ENCODE data around the gene OVOL2. TPM values are rescaled to one million over a fixed set of nuclear protein-coding genes. Genes with fewer than 3 reads are reported as not detected.

The OVOL2 gene
- total and polyA plus RNA-seq, 2 experiments from 2014 or later, result not detected

DNA sequence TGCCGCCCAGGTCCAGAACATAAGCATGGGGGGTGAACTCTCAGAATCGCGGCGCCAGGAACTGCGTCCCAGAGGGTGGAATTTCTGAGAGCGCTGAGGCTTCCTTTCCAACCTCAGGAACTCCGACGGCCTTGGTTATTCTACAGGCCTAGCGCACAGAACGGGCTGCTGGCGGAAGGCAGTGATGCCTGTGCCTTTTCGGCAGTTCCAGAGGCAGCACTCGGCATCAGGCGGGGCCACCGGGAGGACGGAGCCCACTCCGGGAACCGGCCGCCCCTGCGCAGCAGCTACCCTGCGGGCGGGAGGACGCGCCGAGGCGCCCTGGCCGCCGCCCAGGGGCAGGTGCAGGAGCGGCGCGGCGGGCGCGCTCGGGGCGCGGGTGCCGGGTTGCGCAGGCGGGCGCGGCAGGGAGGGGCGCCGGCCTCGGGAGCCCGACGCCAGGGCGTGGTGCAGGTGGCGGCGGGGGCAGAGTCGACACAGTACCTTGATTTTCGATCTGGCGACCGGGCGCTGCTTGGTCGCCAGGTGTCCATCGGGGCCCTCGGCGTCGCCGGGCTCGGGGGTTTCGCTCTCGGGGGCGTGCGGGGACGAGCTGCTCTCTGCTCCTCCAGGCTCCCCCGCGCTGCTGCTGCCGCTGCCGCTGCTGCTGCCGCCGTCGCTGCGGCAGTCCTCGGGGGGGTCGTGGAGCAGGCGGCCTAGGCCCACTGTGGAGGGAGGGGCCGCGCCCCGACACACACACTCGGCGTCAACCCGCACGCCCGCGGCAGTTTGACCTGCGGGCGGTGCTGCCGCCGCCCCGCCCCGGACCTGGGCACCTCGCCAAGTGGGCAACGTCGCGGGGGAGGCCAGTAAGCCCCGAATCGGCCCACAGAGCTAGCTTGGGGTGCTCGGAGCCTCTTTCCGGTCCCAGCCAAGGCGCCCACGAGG lies 1.3 kb downstream of the OVOL2 start:
- in situ Hi-C loops (cut with MboI), result no loop called here
- Histone ChIP-seq H3K9ac (no peak overlapping the region), H3K4me2 (ENCODE audit: unreplicated experiment) (no peak overlapping the region), H4K20me1 (ENCODE audit: insufficient read depth) (no peaks in the 10 kb centered on the region), H3K79me2 (ENCODE audit: insufficient read depth) (no peaks in the 10 kb centered on the region), H3K27me3 (replicated peaks; ENCODE audit: insufficient read depth) (peaks cover 79% of the 10 kb centered on the region), H3F3A (ENCODE audit: insufficient read depth) (no peaks in the 10 kb centered on the region), H3K4me3 (no peak overlapping the region), H3K36me3 (ENCODE audit: low read depth) (no peaks in the 10 kb centered on the region), H3K9me3 (ENCODE audit: low read depth) (no peaks in the 10 kb centered on the region), H2AFZ (no peak overlapping the region), H3K27ac (no peak overlapping the region), H3K4me1 (ENCODE audit: insufficient read depth) (no peaks in the 10 kb centered on the region), H3K9me2 (ENCODE audit: insufficient read depth) (no peaks in the 10 kb centered on the region)
- 2% methylated on average over 41 to 62 of the region's 103 CpGs for WGBS, 2 experiments (ENCODE audit: low coverage in 1 of 2, low lambda C conversion rate in 2 of 2, missing lambda C conversion rate in 2 of 2)
- peak; percentile 25 for DNase-seq
- TF ChIP-seq EZH2phosphoT487 (IDR thresholded peaks at IDR 0.05; ENCODE audit: insufficient read depth, low read depth) (no peak), EZH2 (IDR thresholded peaks at IDR 0.05; ENCODE audit: insufficient read depth, poor library complexity, severe bottlenecking) (no peak)

DNA sequence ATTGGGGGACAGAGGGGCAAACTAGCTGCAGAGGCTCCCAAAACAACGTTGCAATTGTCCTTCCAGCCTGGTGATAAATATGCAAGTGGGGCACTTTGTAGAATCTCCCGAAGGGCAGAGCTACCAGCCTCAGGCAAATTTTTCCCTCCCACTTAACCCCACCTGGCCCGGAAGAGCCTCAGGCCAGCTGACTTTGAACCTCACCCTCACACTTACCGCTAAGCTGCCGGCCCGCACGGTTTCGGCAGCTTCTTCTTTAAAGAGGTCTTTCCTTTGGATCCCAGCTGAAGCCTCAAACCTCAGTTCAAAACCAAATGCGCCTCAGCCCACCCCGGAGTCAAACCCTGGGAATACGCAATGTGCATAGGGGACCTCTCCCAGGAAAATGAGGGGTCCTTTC lies 2.5 kb downstream of the OVOL2 start:
- 3% methylated on average over 11 of the region's 11 CpGs for WGBS, 2 experiments (ENCODE audit: low coverage in 1 of 2, low lambda C conversion rate in 2 of 2, missing lambda C conversion rate in 2 of 2)
- Histone ChIP-seq H3K4me1 (ENCODE audit: insufficient read depth) (no peaks in the 10 kb centered on the region), H3K4me3 (no peak overlapping the region), H3K9me3 (ENCODE audit: low read depth) (no peaks in the 10 kb centered on the region), H4K20me1 (ENCODE audit: insufficient read depth) (no peaks in the 10 kb centered on the region), H3K36me3 (ENCODE audit: low read depth) (no peaks in the 10 kb centered on the region), H3K27ac (no peak overlapping the region), H3K27me3 (replicated peaks; ENCODE audit: insufficient read depth) (peaks cover 79% of the 10 kb centered on the region), H3K9ac (no peak overlapping the region), H3K4me2 (ENCODE audit: unreplicated experiment) (no peak overlapping the region), H3K9me2 (ENCODE audit: insufficient read depth) (no peaks in the 10 kb centered on the region), H3K79me2 (ENCODE audit: insufficient read depth) (no peaks in the 10 kb centered on the region), H3F3A (ENCODE audit: insufficient read depth) (no peaks in the 10 kb centered on the region), H2AFZ (no peak overlapping the region)
- in situ Hi-C loops (cut with MboI), result no loop called here
- no peak for DNase-seq
- no peak for TF ChIP-seq EZH2phosphoT487 (IDR thresholded peaks at IDR 0.05; ENCODE audit: insufficient read depth, low read depth)
- no peak for TF ChIP-seq EZH2 (IDR thresholded peaks at IDR 0.05; ENCODE audit: insufficient read depth, poor library complexity, severe bottlenecking)

DNA sequence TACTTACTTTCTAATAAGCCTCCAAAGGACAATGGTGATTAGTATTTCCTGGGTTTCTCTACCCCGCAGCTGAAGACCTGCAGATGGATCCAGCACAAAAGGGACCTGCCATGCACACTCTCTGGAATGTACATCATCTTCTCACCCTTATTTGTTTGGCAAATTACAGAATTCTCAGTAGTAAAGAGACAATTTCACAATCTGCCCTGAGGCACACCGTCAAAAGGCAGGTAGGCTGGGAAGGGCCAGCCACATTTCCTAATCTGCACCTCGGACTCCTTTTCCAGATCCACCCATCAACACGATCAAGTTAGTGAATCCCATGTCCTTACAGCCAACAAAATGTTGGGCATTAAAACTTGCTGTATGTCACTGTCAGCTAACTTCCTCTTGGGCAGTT lies 4.9 kb downstream of the OVOL2 start:
- whole genome bisulfite sequencing, 2 experiments (ENCODE audit: low coverage in 1 of 2, low lambda C conversion rate in 2 of 2, missing lambda C conversion rate in 2 of 2), result 82% methylated on average over 4 of the region's 4 CpGs
- Histone ChIP-seq H3F3A (ENCODE audit: insufficient read depth) (no peaks in the 10 kb centered on the region), H3K4me2 (ENCODE audit: unreplicated experiment) (no peak overlapping the region), H3K9me2 (ENCODE audit: insufficient read depth) (no peaks in the 10 kb centered on the region), H3K4me3 (no peak overlapping the region), H4K20me1 (ENCODE audit: insufficient read depth) (no peaks in the 10 kb centered on the region), H3K9ac (no peak overlapping the region), H3K79me2 (ENCODE audit: insufficient read depth) (no peaks in the 10 kb centered on the region), H3K36me3 (ENCODE audit: low read depth) (no peaks in the 10 kb centered on the region), H3K4me1 (ENCODE audit: insufficient read depth) (no peaks in the 10 kb centered on the region), H2AFZ (no peak overlapping the region), H3K27ac (no peak overlapping the region), H3K9me3 (ENCODE audit: low read depth) (no peaks in the 10 kb centered on the region), H3K27me3 (replicated peaks; ENCODE audit: insufficient read depth) (peaks cover 54% of the 10 kb centered on the region)
- no peak for TF ChIP-seq EZH2phosphoT487 (IDR thresholded peaks at IDR 0.05; ENCODE audit: insufficient read depth, low read depth)
- no peak for TF ChIP-seq EZH2 (IDR thresholded peaks at IDR 0.05; ENCODE audit: insufficient read depth, poor library complexity, severe bottlenecking)
- DNase-seq, result no peak
- in situ Hi-C loops (cut with MboI), result no loop called here

GRCh38 chr20:18050628-18051027 lies 7.1 kb downstream of the OVOL2 start:
- H3K4me2 ChIP-seq (ENCODE audit: unreplicated experiment), result no peak overlapping the region
- no peaks in the 10 kb centered on the region for H3F3A ChIP-seq (ENCODE audit: insufficient read depth)
- 0 to 10% methylated on average over 1 of the region's 1 CpG for WGBS, 2 experiments (ENCODE audit: low coverage in 1 of 2, low lambda C conversion rate in 2 of 2, missing lambda C conversion rate in 2 of 2)
- no peaks in the 10 kb centered on the region for H4K20me1 ChIP-seq (ENCODE audit: insufficient read depth)
- no peaks in the 10 kb centered on the region for H3K4me1 ChIP-seq (ENCODE audit: insufficient read depth)
- peaks cover 41% of the 10 kb centered on the region for H3K27me3 ChIP-seq (replicated peaks; ENCODE audit: insufficient read depth)
- DNase-seq, result no peak
- TF ChIP-seq EZH2phosphoT487 (IDR thresholded peaks at IDR 0.05; ENCODE audit: insufficient read depth, low read depth), result no peak
- no peak overlapping the region for H3K27ac ChIP-seq
- H3K9ac ChIP-seq, result no peak overlapping the region
- in situ Hi-C loops (cut with MboI), result no loop called here
- H3K36me3 ChIP-seq (ENCODE audit: low read depth), result no peaks in the 10 kb centered on the region
- no peaks in the 10 kb centered on the region for H3K9me2 ChIP-seq (ENCODE audit: insufficient read depth)
- no peak overlapping the region for H3K4me3 ChIP-seq
- H3K9me3 ChIP-seq (ENCODE audit: low read depth), result no peaks in the 10 kb centered on the region
- H3K79me2 ChIP-seq (ENCODE audit: insufficient read depth), result no peaks in the 10 kb centered on the region
- no peak overlapping the region for H2AFZ ChIP-seq

Data from GM23248 (cell line).